ENCODE measurements around the gene RIMKLA.

RIMKLA gene

GRCh38 chr1:42430286-42431135, 49.9 kb downstream of the RIMKLA start:
- no peak for DNase-seq

- DNase-seq: no peak
Measured at GRCh38 chr1:42431514-42431913, 50.9 kb downstream of the RIMKLA start.

- no peak for DNase-seq
Measured at GRCh38 chr1:42432714-42433113, 52.1 kb downstream of the RIMKLA start.

- no peak for DNase-seq
Measured at GRCh38 chr1:42433369-42433768, 52.8 kb downstream of the RIMKLA start.

GRCh38 chr1:42434340-42434739, 53.7 kb downstream of the RIMKLA start:
- DNase-seq: no peak

- no peak for DNase-seq
Measured at GRCh38 chr1:42439940-42440339, 59.3 kb downstream of the RIMKLA start.

GRCh38 chr1:42442662-42443061, 62.1 kb downstream of the RIMKLA start:
- no peak for DNase-seq

- DNase-seq: no peak
Measured at GRCh38 chr1:42449256-42449655, 68.7 kb downstream of the RIMKLA start.

- no peak for DNase-seq
Measured at GRCh38 chr1:42450061-42450460, 69.5 kb downstream of the RIMKLA start.

GRCh38 chr1:42453386-42453785, 72.8 kb downstream of the RIMKLA start:
- DNase-seq: no peak

- DNase-seq: no peak
Measured at GRCh38 chr1:42454403-42454802, 73.8 kb downstream of the RIMKLA start.

- DNase-seq: peak; percentile 81
Measured at GRCh38 chr1:42456010-42456753, 75.6 kb downstream of the RIMKLA start, which contains the start of the genes PPCS and ZMYND12. Gene PPCS (plus strand): TSS chr1:42456543. CDS start chr1:42456566, 23 bp downstream. Gene ZMYND12 (minus strand): TSS chr1:42456022. CDS start chr1:42455997, 25 bp downstream.

- DNase-seq: peak; percentile 62
Measured at GRCh38 chr1:42456754-42457089, 76.1 kb downstream of the RIMKLA start.

GRCh38 chr1:42461196-42461595, 80.6 kb downstream of the RIMKLA start:
- no peak for DNase-seq

- peak; percentile 77 for DNase-seq
Measured at GRCh38 chr1:42462828-42463763, 82.5 kb downstream of the RIMKLA start, which contains the start of gene CCDC30. Gene CCDC30 (plus strand): TSS chr1:42463286. CDS start chr1:42480552, 17,266 bp downstream.

GRCh38 chr1:42463921-42464320, 83.3 kb downstream of the RIMKLA start:
- no peak for DNase-seq

GRCh38 chr1:42466030-42466429, 85.4 kb downstream of the RIMKLA start:
- DNase-seq: no peak

- no peak for DNase-seq
Measured at GRCh38 chr1:42469727-42470126, 89.1 kb downstream of the RIMKLA start.

Measured in NK-92 treated with Interleukin-12 subunit alpha and Interleukin-12 subunit beta, amount 100 ng/mL, for 24 hours (cell line).